GM18858 (cell line): ENCODE data around the gene MRGPRX2.
A peak's percentile ranks its signal among the peaks of the same experiment; 100 is the strongest.

Source experiments
- ATAC-seq: cut with Tn5 transposase; IDR thresholded peaks from one replicate; pipeline ENCODE4 v1.9.1; 2021; ENCODE audit not compliant: unreplicated experiment

The MRGPRX2 gene

GRCh38 chr11:19076744-19077589 is 16.4 kb upstream of the MRGPRX2 start:
- peak; percentile 53 for ATAC-seq

GRCh38 chr11:19075636-19076035 is 15.1 kb upstream of the MRGPRX2 start:
- no peak for ATAC-seq

- ATAC-seq, result no peak
These were observed 13.2 kb upstream of the MRGPRX2 start for GRCh38 chr11:19073454-19074415.

DNA sequence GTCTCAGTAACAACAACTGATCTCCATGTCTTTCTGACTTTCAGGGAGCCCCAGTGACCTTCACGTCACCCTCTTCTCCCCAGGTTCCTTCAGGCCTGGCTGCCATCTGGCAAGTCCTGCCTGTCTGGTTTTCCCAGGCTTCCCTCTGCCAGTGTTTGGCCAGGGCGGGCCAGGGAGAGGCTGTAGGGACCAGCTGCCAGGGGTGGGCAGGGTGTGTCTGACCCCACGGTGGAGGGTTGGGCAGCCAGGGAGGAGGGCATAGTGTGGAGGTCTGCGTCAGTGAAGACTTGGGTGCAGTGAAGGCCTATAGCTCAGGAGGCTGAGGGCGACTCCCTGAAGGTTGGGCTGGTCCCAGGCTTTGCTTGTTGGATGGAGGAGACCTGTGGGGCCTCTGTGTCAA is 11.9 kb upstream of the MRGPRX2 start:
- no peak for ATAC-seq

DNA sequence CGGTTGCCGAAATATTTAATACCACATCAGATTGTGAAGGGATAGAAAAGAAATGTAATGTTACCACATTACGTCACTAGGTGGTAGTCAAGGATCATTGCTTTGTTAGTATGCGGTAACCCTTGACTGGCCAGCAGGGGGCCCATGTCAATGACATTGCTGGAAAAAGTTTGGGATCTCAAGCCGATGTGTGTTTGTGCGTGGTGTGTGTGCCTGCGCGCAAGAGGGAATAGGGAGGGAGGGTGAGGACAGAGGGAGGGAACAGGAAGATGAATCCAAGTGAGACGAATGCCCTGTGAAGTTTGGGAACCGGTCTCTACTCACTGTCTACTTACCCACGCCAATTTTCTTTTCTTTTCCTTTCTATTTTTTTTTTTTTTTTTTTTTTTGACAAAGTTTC is 10.7 kb upstream of the MRGPRX2 start:
- ATAC-seq, result peak; percentile 98

- no peak for ATAC-seq
These were observed 684 bp downstream of the MRGPRX2 start for GRCh38 chr11:19059833-19060232.

DNA sequence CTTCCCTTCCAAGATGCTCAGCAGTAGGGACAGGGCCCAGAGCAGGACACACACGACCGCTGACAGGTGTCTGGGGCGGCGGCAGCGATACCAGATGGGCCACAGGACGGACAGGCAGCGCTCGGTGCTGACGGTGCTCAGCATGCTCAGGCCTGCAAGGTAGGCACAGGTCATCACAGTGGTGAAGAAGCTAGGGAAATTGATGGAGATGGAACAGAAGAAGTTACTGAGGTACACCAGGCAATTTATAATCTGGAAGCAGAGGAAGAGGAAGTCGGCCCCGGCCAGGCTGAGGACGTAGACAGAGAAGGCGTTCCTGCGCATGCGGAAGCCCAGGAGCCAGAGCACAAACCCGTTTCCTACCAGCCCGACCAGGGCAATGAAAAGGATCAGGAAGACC is 4.6 kb downstream of the MRGPRX2 start:
- ATAC-seq, result no peak

- no peak for ATAC-seq
These were observed 5.5 kb downstream of the MRGPRX2 start for GRCh38 chr11:19055016-19055415.

GRCh38 chr11:19053909-19054308 is 6.6 kb downstream of the MRGPRX2 start:
- ATAC-seq, result no peak

DNA sequence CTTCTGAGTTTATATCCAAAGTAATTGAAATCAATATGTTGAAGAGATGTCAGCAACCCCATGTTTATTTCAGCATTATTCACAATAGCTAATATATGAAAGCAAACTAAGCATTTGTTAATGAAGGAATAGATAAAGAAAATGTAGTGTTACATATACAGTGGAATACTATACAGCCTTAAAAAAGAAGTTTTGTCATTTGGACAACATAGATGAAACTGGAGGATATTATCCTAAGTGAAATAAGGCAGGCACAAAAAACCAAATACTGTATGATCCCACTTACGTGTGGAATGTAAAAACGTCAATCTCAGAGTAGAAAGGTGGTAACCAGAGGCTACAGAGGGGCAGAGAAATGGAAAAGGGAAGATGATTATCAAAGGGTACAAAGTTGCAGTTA is 10.2 kb downstream of the MRGPRX2 start:
- no peak for ATAC-seq

DNA sequence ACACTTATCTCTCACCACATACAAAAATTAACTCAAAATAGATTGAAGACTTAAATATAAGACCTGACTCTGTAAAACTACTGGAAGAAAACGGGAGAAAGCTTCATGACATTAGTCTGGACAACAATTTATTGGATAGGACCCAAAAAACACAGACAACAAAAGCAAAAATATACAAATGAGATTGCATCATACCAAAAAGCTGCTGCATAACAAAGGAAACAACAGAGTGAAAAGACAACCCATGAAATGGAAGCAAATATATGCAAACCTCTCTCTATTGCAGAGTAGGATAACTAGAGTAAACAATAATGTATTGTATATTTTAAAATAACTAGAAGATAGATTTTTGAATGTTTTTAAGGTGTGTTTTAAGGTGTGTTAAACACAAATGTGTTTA is 11.2 kb downstream of the MRGPRX2 start:
- ATAC-seq, result no peak

DNA sequence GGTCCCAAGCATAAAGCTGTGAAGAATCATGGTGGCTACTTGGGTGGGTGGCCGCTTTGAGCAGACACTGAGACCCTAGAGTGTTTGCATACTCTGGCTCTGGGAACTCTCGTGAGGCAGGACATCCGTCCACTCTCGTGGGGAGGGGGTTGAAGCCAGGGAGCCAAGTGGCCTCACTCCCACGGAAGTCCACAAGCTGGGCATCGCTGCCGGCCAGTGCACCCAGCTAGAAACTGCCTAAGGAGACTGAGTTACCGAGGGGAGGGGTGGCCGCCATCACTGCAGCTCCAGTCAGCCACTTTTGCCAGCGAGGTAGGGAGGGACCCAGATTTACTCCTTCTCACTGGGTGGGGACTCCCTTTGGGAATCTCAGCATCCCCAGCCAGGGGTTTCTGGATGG is 20.5 kb downstream of the MRGPRX2 start:
- ATAC-seq, result no peak

- no peak for ATAC-seq
These were observed 21.1 kb downstream of the MRGPRX2 start for GRCh38 chr11:19039409-19039808.

DNA sequence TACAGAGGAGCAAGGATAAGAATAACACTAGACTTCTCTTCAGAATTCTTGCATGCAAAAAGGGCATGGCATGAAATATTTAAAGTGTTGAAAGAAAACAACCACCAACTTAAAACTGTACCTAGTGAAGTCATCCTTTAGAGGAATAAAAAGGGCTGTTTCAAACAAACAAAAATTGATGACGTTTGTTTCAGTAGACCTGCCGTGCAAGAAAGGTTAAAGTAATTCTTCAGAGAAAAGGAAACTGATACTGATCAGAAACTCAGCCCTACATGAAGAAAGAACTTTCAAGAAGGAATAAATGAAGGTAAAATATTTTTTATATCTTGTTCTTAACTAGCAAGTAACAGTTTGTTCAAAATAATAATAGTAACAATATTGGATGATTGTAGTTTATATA is 27.5 kb downstream of the MRGPRX2 start:
- ATAC-seq, result no peak

DNA sequence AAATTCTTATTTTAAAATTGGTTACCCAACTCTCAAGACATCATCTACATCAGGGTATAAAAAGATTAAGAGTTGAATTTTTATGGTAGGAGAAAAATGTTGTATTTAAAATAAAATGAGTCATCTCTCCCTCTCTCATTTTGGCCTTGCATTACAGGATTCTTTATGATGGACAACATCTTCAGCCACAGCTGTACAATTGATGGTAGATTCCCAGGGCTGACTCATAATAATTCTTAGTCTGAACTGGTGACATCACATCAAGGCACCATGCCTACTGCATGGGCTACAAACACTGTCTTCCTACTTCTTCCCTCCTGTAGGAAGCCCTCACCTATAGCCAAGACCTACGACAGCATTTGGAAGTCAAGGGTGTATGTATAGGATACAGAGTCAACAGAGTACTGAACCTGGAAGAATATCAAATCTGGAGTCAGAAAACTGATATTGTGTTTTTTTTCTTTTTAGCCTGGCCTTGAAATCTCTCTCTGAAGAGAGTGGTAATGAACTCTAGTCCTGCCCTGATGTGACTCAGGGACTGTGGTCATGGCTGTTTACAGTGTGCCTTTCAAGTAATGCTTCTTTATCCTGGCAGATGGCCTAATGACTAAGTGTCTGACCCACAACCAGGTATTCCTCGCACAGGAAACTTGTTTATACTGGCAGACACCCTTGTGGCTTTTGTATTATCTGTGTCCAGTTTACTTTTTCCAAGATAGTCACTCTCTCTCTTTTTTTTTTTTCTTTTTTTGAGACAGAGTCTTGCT is 32.5 kb downstream of the MRGPRX2 start:
- no peak for ATAC-seq

- ATAC-seq, result no peak
These were observed 33.7 kb downstream of the MRGPRX2 start for GRCh38 chr11:19026862-19027261.

DNA sequence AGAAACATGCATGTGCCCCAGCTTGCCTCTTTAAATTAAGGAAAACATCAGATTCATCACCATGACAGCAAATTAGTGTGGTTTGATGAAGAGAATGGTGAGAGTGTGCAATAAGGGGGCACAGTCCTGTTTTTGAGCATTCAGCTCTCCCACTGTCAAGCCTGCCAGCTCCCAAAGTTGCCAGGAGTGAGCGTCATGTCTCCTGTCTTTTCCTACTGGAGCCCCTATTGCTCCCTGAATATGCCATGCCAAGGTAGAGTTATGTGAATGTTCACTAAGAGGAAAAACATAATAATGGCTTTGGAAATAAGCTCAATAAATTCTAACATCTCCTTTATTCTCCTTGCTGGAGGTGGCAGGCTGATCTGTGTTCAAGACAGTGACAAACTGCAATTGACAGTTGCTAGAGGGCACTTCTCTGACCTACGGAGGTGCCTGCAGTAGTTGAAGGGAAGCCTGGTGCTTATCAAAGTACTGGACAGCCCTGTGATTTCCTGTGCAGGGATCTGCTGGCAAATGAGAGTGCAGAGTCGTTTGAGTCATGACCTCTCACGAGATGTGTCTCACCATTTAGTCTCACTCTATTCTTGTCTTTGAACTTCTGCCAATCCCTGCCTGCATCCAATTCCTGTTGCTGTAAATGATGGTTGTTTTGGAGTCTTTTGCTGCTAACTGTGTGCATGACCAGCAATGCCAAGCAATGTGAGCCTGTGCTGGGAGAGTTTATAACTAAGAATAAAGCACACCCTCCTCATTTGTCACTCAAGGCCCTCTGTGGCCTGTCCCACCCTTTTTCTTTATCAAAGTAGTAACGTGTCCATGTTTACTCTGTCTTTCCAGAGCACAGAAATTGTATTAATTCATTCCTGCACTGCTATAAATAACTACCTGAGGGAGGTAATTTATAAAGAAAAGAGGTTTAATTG is 34.8 kb downstream of the MRGPRX2 start:
- ATAC-seq, result no peak

DNA sequence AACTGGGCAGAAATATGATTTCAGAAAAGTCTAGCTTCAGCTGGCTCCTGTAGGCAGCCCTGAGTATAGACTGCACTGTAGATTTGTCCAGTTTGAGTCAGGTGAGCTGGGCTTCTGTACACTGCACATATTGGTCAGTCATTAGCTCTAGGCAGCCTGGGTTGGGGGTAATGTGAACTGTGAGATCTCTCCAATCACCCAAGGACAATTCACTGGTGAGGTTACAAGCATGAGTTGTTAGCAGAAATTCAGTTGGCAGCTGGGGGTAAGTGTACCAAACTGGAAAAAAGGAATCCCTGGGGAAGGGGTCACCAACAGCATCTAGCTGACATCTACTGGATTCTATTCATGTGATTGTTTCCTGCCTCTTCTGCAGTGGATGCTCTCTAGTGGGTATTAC is 39.7 kb downstream of the MRGPRX2 start:
- no peak for ATAC-seq

- no peak for ATAC-seq
These were observed 41.6 kb downstream of the MRGPRX2 start for GRCh38 chr11:19018901-19019300.

- ATAC-seq, result no peak
These were observed 47.2 kb downstream of the MRGPRX2 start for GRCh38 chr11:19013181-19013857.
